Medulla oblongata (tissue), 1 donor: ENCODE results near the gene TPD52L2.
"Not testable (repeated sequence)": the region's sequence is repeated elsewhere in the genome, so short reads cannot be mapped to it uniquely, and the experiment has no call there.

ENCODE experiments used
- DNase-seq: peaks from one replicate; pipeline ENCODE4 v3.0.0-alpha.2; 2015; ENCODE audit errors: extremely low spot score

Gene TPD52L2

DNA sequence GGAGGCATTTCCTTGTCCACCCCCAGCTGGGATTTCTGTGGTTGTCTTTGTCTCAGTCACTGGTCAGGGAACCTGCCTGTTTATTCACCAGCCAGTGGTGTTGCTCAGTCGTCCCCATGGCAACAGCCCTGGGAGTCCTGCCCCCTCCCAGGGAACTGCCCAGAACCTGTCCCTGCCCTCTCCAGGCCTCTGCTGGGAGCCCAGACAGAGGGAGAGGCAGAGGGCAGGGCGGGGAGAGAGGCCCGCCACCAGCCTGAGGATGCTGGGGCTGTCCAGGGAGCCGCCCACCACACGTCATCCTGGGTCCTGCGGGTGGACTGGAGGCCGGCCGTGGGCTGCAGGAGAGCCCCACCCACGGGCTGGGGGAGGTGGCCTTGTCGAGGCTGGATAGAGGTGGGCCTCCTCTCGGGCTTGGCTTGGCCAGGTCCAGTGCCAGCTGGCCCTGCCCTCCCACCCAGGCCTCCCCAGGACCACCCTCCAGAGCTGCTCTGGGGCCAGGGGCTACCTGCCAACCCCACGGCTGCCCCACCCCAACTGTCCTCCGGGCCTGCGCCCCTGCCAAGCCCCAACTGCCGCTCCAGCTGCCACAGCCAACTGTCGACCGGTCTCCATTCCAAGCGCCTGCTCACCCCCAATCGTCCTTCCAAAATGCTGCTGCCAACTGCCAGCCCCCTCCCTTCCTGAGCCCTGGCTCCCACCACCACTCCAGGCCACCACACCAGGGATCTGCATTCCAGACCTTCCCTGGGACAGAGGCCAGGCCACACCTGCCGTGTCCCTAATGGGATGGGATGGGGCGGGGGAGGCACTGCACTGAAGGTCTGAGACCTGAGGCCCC, 29.8 kb upstream of the TPD52L2 start:
- DNase-seq, result peak; percentile 85

DNA sequence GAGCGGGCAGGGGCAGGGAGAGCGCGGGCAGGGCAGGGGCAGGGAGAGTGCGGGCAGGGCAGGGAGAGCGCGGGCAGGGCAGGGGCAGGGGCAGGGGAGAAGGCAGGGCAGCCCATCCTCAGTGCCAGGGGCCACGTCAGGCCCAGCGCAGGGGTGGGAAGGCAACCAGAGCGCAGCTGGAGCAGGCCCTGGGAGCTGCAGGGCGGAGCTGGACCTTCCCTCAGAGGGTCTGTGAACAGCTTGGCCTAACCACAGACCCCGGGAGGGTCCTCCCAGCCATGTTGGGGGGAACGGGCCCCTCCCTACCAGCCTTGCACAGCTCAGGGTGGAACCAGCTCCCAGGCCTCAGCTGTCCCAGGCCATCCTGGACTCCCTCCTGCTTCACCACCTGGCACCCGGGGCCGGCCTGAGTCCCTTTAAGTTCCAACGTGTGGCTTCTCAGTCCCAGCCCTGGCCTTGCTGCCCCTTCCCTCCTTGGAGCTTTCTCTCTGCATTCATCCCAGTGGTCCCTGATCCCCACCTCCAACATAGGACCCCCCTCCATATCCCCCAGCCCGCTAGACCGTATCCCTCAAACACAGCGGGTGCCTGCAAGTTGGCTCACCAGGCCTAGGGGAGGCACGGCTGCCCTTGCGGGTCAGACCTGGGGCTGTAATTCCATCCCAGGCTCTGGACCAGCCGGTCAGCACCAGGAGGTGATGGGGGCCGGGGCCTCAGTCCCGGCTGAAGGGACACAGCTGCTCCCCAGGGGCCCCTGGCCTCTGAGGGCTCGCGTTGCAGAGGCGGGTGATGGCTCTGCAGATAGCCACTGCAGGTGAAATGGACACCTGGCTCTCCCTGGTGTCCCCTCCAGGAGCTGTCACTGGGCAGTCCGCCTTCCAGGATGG, 28.4 kb upstream of the TPD52L2 start:
- DNase-seq, result no peak

DNA sequence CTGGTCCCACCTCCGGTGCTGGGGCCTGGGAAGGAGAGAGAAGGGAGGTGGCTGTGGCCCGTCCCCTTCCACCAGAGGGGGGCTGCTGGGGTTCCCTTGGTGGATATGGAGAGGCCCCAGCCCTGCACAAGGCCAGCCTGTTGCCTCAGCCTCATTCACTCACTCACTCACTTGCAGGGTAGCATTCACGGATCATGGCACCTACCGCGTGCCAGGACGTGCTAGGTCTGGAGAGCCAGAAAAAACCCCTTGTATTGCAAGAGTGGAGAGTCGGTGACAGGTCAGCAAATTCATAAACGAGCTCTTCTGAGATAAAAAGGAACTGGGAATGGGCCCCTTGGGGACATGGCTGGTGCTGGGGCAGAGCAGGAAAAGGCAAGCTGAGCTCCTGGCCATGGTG, 27.6 kb upstream of the TPD52L2 start:
- no peak for DNase-seq

DNA sequence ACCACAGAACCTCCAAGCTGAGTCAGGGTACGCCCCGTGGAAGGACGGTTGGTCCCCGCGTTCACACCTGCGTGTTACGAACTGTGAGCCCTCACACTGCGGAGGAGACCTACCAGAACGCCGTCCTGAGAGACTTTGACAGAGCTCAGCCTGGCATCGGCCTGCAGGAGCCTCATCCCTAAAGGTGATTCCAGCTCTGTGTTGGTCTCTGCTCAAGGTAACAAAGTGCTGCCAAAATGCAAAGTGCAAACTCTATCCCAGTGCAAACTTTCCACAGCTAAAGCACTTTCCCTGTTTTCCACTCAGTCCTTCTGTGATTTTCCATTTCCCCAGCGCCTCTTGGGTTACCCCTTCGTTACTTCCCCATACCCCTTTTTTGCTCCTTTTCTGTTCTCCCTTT, 25.4 kb upstream of the TPD52L2 start:
- DNase-seq, result no peak

DNA sequence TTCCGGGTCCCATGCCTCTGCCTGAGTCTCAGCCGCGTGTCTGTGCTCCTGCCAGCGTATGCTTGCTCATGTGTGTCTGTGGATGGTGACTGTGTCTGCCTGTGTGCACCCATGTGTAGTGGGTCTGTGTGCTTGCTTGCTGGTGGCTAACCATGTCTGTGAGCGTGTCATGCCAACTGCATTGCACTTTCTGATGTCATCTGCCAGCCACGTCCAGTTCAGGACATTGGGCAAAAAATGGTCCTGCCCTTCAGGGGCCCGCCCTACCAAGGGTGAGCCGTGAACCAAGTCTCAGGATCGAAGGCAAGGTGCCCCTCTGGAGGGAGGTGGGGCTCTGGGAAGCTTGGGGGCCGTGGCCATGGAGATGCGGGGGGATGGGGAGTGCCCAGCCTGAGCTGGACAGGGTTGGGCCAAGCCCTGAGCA, 24.7 kb upstream of the TPD52L2 start:
- DNase-seq, result no peak

DNA sequence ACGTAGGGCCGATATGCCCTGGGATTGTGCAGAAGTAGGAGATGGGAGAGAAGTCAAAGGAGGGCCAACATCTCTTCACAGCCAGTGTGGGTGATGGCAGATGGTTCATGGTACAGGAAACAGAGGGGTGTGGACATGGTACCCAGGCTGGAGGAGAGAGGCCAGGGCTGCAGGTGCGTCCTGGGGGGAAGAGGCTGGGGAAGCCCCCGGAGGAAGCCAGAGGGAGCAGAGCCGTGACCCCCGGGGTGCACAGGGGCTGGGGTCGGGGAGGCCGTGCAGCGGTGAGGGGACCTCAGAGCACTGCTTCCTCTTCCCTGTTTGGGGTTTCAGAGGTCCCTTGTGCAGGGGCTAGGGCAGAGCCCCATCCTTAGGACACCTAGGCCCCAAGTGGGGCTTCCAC, 22.8 kb upstream of the TPD52L2 start:
- no peak for DNase-seq

DNA sequence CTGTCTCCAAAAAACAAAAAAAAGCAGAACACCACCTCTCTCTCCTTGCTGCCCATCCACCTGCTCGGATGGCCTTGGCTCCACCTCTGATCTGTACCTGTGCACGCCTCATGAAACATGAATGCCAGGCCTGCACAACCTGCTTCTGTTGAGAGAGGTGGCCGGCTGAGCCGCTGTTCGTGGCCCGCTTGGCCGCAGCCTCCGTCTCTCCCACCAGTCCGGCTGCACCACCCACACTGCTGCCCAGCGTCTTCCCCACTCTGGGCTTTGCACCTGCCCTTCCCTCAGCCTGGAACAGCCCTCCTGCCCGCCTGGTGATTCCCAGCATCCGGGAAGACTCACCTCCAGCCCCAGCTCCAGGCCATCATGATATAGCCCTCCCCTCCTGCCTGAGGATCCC, 21.8 kb upstream of the TPD52L2 start:
- DNase-seq, result no peak

DNA sequence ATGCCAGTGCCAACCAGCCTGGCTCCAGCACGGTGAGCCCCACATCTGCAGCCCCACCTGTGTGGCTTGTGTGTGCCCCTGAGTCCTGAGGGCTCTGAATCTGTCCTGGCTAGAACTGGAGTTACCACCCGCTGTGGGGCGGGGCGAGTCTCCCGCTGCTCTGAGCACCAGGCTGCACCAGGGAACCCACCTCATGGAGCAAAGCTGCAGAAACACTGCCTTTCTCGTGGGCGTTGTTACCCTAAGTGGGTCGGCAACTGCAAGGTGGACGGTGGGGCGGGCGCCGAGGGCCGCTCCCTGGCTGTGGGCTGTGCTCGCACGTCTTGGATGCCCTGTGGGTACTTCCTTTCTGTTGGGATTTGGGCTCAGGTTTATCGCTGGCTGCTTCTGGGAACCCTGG, 21.3 kb upstream of the TPD52L2 start:
- no peak for DNase-seq

DNA sequence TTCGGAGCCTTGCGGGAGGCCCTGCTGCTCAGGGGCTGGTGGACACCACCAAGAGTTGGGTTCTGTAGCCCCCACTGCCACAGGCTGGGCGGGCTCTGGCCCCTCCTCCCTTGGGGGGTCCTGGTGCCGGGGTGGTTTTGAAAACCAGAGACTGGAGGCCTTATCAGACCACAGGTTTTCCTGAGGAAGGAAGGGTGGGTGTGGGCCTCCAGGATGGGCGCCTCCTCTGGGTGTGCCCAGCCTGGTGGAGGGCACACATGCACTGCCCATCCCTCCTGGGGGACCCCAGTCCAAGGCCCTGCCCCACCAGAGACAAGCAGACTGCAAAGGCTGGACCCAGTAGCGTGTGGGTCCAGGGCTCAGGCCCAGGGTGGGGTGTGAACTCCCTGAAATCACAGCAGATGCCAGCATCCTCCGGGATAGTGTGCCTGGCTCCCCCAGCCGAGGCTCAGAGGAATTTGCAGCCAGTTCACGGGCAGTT, 20.5 kb upstream of the TPD52L2 start:
- no peak for DNase-seq

DNA sequence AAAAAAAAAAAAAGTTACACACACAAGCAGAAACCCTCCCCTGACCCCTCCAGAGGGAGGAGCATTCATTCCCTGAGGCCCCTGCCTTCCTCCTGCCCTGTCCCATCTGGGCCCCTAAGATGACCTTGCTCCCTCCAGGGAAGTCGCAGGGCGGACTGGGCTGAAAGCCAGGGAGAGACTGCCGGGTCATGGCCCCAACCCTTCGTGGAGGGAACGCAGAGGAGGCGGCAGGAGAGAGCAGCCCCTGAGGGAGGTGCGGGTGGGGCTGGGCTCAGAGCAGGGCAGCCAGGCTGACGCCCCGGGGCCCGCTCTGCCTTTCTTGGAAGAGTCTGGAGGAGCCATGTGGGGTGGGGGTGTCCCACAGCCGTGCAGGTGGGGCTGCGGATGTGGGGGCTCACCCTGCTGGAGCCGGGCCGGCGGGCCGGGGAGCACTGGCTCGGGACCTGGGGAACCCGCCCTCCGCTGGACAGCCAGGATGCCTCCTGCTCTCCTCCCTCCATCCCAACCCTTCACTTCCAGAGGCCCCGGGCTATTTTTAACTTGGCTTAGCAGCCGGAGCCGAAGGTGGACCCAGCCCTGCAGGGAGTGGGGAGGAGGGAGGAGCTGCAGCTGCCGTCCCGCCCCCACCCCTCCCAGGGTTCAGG, 18.8 kb upstream of the TPD52L2 start:
- DNase-seq, result no peak

DNA sequence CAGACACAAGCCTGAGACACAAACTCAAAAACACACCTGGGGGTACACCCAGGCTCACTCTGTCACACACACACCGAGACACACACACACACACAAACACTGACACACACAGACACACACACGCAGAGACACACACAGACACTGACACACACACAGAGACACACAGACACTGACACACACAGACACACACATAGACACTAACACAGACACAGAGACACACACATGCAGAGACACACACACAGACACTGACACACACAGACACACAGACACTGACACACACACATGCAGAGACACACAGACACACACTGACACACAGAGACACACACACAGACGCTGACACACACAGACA, 18.2 kb upstream of the TPD52L2 start:
- no peak for DNase-seq

DNA sequence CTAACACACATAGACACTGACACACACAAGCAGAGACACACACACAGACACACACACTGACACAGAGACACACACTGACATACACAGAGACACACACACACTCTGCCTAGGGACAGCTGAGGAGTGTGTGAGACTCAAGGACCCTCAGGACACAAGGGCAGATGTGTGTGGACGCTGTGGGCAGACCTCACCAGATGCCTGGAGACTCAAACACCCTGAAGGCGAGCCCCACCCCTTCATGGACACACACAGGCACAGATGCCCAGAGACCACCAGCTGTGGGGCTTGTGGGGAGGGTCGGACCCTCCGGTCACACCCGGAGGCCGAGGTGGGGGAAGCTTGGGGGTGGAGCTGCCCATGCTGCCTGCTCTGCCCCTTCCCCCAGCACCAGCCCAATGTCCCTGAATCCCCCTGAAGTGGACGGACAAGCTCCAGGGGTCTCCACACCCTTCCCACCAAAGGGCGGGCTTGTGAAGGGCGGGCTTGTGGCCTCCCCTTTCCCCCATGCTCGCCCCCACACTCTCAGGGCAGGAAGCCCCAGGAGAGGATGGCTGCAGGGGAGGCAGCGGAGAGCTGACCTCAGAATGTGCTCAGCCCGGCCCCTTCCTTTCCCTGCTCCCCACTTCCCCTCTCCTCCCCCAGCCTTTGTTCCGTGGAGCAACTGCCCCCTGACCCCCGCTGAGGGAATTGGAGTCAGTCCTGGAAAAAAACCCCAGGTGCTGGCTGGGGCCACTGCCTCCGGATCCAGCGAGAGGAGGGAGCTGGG, 17.6 kb upstream of the TPD52L2 start:
- no peak for DNase-seq

DNA sequence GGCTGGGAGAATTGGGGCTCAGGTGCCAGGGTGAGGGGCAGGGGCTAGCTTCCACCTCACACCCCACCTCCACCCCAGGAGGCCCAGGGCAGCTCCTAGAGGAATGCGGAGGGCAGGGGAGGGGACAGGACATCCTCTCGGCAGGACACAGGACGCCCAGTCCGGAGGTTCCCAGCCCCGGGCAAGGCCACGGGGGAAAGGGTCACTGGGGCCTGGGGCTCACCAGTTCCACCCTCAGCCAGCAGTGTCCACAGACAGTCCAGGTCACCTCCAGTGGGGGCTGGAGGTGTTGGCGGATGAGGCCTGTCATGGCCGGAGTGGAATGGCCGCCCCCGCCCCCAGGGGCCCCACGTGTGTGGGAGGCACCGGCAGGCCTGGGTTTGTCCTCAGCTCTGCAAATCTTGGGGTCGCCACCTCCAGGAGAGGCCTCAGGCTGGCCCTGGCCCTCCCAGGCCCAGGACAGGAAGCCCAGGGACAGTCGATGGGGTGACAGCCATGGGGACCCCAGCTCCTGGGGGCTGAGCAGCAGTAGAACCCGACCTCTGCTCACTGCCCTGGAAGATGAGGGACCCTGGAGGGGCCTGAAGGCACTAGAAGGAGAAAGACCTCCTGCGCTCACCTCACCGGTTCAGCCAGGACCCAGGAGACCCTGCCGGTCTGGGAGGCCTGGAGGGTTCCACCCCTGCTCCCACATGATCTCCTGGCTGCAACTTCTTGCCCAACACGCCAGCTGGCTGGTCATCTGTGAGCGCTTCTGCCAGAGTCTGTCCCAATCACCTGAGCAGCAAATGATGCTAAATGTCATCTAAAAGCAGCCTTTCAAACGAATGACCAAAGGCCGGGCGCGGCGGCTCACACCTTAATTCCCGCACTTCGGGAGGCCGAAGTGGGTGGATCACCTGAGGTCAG, 16.8 kb upstream of the TPD52L2 start:
- no peak for DNase-seq

DNA sequence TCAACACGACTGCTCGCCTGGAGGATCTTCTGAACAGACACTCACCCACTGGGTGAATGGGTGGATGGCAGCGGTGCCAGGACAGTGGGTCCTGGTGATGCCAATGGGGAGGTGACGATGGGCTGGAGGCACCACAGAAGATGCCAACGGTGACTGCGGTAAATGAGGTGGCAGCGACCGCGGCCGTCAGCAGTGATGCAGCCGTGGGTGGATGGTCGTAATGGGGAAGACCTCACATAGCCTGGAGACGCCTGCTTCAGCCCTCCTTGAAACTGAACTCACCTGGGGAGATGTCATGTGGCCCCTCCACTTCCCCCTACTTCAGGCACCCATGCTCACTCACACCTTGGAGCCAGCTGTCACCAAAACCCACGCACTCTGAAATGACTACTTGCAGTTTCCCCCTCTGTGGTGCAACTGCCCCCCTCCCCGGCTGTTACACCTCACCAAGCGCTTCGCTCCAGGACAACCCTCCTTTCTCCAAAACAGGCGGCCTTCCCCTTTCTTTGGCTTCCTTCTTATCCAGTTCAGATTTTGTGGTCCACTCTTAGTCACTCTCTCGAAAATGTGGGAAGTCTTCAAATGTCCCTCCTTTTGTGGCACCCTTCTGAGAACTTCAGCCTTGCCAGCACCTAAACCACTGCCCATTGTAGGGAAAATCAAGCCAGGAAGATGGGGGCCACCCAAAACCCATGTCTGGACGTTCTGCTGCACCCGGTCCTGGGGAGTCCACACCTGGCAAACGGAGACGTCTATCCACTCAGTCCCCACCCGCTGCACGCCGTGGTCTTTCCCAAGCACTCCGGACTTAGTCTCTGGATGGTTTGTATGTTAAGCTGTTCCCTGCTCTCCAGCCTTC, 14.2 kb upstream of the TPD52L2 start:
- DNase-seq, result no peak

DNA sequence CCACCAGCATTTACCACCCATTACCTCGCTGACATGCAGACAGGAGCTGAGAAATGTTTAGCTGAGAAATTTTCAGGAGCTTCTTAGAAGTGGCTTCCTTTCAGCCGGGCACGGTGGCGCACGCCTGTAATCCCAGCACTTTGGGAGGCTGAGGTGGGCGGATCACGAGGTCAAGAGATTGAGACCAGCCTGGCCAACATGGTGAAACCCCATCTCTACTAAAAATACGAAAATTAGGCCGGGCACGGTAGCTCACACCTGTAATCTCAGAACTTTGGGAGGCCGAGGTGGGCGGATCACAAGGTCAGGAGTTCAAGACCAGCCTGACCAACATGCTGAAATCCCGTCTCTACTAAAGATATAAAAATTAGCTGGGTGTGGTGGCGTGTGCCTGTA, 13.5 kb upstream of the TPD52L2 start:
- DNase-seq, result not testable (repeated sequence)

DNA sequence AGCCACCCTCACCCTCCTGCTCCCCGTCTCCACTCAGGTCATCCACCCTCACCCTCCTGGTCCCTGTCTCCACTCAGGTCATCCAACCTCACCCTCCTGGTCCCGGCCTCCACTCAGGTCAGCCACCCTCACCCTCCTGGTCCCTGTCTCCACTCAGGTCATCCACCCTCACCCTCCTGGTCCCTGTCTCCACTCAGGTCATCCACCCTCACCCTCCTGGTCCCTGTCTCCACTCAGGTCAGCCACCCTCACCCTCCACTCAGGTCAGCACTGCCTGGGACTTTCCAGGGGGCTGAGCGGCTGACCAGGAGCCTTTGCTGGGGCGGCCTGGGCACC, 11.4 kb upstream of the TPD52L2 start:
- DNase-seq, result not testable (repeated sequence)

DNA sequence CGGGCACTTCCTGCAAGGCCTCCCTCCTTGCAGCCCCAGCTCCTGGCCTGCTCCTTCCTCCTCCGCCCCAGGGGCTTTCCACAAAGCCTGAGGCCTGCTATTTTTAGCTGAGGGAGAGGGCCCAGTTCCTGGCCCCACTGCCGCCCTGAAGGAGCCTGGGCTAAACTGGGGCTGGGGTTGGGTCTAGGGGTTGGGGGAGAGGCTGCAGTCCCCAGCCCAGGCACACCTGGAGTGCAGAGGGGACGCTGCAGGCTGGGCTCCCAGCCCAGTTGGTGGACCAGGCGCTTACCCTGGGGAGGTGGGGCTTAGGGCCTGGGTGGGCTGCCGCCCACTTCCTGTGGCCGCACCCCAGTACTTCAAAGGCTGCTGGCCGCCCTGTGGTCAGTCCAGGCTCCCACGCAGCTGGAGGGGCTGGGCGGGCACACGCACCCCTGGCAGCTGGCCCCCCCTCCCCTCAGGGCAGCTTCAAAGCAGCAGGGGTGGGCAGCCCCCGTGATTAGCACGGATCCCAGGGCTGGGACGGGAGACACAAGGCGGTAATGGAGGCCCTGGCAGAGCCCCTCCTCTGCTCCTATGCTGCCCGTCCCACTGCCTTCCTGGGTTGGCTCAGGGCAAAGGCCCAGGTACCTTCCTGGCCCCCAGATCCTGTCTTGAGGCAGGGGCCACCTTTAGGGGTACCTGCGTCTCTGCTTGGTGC, 10.9 kb upstream of the TPD52L2 start:
- DNase-seq, result peak; percentile 42

DNA sequence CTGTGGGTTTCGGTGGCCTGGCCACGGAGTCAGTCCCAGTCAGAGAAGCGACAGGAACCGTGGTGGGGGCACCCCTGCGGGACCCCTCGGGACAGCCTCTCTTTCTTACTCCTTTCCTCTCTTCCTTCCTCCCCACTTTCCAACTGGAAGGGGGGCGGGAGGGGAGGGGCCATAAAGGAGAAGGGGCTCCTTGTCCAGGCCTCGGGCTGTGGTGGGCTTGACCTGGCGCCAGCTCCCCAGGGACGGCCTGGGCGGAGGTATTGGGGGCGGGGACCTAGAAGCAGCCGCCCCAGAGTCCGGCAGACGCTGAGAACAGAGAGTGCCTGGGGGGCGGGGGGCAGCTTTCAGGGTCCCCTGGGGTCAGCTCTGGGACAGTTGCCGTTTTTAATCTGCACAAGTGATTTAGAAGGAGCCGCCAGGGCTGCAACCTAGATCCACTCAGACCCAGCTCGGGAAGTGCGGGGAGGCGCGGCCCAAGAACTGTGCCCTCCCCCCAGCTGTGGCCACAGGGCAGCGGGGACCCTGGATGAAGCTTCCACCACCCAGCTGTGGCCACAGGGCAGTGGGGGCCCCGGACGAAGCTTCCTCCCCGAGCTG, 10.2 kb upstream of the TPD52L2 start:
- no peak for DNase-seq
